ENCODE results near the gene LY6G5C.
A peak's percentile ranks its signal among the peaks of the same experiment; 100 is the strongest.

LY6G5C gene

DNA sequence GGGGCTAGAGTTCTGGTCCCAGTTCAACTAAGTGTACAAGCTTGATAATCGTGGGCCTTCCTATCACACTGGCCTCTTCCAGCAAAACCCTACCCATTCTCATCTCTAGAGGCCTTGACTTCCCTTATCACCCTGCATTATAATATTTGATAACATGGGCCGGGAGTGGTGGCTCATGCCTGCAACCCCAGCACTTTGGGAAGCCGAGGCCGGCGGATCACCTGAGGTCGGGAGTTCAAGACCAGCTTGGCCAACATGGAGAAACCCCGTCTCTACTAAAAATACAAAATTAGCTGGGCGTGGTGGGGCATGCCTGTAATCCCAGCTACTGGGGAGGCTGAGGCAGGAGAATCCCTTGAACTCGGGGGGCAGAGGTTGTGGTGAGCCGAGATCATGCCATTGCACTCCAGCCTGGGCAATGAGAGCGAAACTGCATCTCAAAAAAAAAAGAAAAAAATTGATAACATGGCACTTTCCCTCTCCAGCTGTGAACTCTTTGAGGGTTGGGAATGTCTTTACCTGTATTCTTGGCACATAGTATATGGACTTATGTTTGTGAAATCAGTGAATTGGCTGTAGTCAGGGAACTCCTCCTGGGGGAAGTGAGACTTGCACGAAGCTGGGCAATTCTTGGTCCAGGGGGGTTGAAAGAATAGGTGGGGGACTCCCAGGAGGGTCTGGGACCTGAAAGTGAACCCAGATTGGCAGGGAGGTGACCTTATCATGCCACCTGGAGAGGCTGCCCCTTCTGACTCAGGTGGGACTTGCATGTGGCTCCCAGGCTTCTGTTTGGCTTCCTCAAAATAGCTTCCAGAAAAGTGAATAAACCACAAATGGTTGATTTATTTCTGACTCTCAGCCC lies 19.4 kb downstream of the LY6G5C start:
- no peak for DNase-seq

DNA sequence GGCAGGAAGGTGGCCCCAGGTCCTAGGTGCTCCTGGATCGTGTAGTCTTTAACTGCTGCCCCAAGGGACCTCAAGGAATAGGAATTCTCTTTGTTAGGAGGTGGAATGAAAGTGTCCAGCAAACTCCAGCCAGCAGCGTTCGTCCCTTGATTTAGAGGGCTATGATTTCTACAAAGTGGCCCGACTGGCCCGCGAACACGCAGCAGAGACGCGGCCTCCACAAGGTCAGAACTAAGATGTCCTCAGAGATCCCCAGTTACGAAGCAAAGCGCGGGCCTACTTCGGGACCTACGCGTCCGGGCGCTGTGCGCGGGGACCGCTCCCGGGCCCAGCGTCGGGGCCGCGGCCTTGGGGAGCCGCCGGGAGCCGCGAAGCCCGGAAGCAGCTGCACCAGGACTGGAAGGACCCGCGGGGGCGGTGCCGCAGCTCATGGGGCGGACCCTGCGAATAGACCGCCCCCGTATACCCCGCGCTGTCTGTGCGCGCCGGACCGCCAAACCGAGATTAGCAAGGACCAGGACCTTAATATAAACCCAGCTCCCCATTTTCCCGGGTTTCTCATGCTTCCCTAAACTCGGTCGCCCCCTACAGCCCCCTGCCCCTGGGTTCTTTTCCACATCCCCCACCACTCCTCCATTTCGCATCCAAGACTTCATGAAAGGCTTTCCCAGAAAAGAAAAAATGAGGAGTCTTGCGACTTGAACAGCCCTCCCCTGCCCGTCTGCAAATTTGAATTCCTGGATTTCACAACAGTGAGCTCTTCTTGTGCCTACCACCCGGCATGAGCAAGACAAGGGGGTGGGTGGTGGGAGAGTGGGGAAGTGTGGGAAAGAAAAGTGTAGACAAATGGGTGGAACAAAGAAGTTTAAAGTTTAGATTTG lies 20.2 kb downstream of the LY6G5C start, which contains the start of gene C6orf47:
Gene C6orf47 (minus strand): TSS at position 398 of the 881 bp plus-strand sequence. CDS start 831 bp downstream, outside the sequence.
- peak; percentile 74 to 85 for DNase-seq

DNA sequence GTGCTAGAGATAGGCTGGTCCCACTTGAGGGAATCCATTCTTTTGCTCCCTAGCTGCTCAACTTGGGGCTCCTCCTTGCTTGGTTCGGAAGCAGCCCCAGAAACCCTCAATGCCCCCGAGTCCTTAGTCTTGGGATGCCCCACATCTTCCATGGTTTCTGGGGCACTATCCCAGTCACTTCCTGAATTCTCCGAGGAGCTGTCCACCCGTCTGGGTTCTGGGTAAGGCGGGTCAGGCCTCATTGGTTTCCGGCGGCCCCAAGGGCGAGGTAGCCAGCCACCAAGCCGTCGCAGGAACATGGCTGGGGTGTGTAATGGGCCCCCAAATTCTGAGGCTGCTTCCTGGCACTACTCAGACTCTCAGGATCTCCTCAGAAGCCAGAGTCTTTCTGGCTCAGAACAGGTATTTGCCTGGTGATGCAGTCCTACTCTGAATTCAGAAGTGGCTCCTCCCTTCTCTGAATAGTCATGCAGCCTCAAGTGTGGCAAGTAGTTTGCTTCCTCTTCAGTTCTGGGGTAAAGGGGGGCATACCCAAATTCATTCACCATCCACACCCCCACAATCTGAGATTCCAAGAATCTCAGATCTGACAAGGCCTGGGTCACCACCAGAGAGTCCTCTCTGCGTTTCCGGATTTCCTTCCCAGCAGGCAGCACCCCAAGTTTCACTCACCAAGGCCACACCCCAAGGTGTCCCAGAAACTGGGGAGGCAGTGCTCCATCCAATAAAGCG lies 21.1 kb downstream of the LY6G5C start:
- no peak for DNase-seq

DNA sequence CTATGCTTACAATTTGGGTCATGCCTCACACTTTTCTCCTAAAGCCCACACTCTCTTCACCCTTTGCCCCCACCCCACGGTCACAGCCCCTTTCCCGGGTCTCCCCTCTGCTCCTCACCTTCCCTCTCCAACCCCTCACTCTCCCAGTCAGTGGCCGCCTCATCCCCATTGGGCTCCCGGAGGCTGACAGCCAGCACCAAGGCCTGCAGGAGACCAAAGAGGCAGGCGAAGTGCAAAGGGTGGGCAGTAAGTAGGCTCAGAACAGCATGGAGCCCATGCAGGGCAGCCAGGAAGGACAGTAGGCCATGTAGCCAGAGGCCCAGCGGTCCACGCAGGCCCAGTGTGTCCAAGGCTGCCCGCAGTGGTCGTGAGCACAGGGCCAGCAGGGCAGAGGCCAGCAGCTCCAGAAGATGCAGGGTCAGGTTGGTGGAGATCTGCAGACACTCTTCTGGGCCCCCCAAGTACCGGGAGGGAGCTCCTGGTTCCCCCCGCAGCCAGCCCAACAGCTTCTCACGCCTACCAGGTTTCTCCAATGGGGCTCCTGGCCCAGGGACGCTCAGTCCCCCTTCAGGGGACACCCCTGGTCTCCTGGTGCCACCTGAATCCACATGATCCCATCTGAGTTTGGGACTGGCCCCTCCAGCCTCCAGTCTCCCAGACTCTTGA lies 21.8 kb downstream of the LY6G5C start:
- DNase-seq: no peak

DNA sequence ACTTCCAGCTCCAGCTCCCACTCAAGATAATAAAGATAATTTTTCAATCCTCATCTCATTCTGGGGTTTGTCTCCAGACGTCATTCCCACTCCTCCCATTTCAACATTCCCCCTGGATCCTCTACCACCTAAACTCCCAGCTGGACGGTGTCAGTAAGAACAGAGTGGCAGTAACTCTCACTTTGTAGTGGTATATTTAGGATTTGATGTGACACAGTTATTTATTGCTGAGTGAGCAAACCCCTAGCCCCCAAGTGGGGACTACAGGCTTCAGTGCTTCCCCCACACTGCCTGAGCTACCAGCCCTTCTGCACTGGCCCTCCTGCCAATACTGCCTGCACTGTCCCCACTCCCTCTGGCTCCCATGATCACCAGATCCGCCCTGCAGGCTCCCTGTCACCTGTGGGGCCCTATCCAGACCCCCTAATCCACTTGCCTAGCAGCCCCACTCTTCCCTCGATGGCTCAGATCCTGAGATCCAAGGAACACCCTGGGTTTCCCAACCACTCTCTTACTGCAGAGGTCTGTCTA lies 22.6 kb downstream of the LY6G5C start:
- DNase-seq: no peak

DNA sequence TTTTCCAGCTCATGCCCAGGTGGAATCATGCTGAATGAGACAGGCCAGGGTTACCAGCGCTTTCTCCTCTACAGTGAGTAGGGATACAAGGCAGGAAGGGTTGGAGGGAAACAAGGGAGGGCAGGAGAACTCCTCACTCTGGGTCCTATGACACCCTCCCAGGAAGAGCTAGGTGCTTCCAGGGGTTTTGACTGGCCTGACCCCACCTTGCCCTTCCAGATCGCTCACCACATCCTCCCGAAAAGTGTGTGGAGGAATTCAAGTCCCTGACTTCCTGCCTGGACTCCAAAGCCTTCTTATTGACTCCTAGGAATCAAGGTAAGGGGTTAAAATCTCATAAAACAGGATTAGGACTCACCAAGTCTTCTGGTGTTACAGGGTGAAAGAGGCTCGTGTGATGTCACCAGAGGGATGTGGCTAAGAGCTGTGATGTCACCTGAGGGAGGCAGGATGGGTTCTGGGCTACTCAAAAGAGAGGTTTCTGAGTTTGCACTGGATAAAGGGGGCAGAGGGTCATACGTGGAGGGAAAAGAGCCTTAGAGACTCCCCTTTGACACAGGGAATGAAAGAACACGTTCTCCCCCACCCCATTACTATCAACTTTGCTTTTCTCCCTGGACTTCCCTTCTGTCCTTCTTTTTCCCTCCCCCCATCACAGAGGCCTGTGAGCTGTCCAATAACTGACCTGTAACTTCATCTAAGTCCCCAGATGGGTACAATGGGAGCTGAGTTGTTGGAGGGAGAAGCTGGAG lies 23.3 kb downstream of the LY6G5C start:
- no peak for DNase-seq

DNA sequence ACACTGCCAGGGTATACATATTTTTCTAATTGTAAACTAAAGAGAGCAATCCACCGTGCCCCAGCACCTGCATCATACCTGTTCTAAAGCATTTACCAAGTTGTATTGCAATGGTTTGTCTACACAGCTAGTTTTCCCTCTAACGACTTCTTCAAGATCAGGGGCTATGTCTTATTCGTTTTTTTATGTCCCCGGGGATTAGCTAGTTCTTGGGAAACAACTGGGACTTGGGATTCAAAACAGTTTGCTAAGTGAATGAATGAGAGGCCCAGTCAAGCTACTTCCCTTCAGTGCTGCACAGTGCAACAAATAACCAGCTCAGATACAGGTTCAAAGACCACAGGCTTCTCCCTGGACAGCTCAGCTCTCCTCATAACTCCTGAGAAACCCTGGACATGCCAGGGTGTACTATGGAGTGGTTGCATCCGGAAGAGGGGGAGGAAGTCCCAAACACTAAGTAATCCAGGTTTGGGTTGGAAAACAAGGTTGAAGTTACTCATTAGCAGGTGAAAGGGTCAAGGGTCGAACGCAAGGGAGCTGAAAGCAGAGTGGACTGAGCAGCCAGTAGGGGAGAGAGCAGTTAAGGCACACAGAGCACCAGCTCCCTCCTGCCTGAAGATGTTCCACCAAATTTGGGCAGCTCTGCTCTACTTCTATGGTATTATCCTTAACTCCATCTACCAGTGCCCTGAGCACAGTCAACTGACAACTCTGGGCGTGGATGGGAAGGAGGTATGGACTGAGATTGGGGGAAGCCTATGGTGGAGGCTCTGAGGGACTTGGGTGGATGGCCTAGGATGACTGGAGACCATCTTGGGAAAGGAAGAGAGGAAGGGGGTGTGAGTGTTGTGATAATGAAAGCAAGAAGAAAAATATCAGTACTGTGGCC lies 25.3 kb downstream of the LY6G5C start, which contains the start of gene APOM:
Gene APOM (plus strand): TSS at position 546 of the 889 bp plus-strand sequence. CDS start 73 bp downstream, at position 619.
- DNase-seq: no peak

DNA sequence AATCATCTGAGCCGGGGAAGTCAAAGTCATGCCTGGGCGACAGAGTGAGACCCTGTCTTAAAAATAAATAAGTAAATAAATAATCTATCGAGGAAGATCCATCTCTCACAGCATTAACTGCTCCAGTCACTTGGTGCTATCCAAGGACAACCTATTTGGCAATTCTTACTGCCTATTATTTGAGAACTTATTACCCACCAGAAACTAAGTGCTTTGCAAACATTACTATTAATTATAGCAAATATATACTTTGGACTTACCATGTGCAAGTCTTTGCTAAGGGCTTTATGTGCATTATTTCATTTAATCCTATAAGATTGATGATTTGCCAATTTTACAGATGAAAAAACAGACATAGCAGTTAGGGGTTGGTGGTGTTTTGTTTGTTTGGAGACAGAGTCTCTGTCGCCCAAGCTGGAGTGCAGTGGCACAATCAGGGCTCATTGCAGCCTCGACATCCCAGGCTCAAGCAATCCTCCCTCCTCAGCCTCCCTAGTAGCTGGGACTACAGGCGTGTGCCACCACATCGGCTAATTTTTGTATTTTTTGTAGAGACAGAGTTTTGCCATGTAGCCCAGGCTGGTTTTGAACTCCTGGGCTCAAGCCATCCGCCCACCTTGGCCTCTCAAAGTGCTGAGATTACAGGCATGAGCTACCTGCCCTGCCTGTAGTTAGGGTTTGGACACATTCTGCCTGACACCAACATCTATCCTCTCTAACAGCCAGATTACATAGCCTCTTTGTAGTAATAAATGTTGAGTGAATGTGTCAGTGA lies 26.1 kb downstream of the LY6G5C start:
- no peak for DNase-seq

DNA sequence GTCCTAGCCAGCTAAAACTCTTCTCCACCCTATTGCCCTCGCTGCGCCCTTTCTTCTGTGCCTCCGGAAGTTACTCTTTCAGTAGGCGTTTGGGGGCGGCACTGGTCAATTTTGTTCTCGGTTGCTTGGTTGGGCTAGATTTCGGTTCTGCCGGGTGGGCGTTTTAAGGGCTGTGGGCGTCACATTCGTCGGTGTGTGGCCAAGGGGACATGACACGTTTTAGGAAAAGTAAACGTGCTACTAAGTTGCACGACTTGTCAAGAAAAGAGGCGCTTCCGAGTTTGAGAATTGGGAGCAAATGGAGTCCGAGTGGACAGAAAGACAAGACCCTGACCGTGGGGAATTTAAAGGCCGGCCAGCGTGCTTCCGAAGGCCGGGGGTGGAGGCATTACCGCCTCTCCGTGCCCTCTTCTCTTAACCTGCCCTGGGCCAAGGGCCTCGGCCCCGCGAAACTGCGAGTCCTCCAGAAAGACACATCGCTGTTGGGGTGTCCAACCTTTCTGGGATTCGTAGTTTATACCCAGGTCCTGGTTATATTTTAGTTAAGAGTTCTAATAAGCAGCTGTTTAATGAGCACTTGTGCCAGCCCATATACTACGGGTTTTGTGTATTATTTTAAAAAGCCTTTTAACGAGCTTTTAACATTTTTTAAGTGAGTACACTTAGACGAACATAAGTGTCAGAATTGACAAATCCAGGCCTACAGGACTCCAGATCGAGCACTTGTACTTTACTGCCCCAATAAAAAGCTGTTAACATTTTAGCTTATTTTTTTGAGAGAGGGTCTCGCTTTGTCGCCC lies 27.7 kb downstream of the LY6G5C start:
- peak in 1 of 2 experiments; percentile 97 for DNase-seq

DNA sequence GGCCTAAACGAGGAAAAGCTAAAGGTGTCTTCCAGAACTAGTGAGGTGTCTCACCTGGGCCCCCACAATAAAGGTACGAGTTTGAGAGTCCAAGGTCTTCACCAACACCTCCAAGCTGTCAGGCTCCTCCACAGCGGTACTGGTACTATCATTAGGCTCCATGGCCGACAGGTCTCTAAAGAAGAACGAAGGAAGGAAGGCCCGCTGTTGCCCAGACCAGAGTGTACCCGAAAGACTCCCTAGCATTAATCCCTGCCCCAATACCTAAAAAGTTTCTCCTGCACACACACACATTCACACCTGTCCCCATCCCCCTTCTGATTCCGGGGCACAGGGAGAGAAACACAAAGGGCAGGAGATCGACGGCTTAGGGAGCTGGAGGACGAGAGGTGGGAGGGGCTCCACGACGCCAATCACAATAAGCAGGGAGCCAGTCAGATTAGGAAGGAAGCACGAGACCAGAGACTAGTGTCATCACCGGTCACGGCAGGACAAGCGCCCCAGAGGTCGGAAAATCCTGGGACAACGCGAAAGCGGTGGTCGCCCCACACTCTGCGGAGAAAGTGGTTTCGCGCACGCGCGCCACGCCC lies 29.2 kb downstream of the LY6G5C start:
- DNase-seq: peak; percentile 64 to 71

DNA sequence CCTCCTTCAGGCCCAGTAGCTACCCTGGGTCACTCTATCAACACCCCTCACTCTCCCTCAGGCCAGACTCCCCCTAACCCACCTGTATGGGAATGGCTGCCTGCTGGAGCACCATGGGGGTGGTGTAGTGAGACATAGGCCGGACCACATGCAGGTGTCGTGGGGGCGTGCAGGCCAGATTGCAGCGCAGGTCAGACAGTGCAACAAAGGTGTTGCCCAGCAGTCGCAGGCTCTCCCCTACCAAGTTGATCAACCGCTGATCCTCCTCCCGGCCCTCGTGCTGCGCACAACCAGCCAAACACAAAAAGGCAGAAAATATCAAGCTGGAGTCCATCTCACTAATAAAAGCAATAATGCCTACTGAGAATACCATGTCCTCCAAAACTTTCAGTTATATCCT lies 35.5 kb downstream of the LY6G5C start:
- no peak for DNase-seq

DNA sequence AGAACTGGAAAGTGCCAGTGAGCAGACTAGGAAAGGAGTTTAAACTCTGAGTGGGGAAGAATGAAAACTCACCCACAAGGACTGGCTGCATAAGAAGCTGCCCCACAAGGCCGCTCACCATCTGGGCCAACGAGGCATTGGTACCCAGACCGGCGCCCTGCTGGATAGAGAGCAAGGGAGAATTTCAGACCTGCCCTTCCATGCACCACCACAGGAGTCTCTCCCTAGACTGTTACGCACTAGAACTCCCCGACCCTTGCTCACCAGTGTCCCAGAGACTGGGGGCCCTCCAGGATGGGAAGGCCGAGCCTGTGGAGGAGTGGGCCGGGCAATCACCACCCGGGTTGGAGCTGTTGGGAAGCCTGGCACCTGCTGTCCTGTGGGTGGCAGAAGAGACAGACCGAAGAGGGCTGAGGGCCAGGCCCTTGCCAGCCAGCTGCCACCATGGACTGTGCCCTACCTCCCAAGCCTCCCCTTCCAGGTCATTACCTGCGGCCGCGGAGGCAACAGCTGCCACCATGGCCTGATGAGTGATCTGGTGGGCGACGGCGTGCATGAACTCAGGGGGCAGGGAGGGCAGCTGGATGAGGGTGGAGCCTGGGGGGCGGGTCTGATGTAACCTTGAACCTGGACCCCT lies 36.9 kb downstream of the LY6G5C start:
- DNase-seq: no peak

DNA sequence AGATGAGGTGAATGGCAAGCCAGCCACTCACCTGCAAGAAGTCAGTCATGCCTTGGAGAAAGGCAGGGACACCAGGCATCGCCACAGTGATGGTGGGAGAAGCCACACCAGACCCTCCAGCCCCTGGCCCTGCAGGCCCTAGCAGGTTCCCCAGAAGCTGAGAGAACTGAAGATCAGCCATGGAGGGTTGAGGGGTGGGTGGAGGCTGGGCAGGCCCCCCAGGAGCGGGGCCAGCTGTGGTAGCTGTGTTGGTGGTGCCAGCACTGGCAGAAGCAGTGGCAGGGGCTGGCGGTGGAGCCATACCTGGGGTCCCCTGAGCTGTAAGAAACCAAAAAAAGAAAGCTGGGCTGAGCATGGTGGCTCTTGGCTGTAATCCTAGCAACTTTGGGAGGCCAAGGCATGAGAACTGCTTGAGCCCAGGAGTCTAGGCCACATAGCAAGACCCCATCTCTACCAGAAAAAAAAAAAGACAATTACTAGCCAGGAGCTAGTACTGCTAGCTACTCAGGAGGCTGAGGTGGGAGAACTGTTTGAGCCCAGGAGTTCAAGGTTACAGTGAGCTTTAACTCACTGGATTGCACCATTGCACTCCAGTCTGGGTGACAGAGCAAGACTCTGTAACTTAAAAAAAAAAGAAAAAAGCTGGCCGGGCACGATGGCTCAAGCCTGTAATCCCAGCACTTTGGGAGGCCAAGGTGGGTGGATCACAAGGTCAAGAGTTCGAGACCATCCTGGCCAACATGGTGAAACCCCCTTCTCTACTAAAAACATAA lies 37.9 kb downstream of the LY6G5C start:
- DNase-seq: no peak

DNA sequence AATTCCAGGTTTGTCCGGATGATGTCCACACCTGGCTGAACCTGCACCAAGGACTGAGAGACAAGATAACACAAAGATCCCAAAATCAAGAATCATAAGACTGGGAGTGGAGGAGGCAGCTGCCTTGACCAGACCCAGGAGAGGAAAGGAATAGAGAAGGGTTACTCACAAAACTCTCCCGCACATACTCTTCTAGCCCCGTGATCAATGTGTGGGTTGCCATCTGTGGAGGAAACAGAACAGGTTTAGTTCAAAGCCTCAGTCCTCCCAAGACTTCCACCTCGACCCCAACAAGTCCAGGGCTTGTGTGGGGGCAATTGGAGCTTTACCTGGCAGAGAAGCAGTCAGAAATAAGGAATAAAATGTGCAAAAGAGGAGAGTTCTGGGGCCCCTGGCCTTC lies 39.5 kb downstream of the LY6G5C start:
- no peak for DNase-seq

DNA sequence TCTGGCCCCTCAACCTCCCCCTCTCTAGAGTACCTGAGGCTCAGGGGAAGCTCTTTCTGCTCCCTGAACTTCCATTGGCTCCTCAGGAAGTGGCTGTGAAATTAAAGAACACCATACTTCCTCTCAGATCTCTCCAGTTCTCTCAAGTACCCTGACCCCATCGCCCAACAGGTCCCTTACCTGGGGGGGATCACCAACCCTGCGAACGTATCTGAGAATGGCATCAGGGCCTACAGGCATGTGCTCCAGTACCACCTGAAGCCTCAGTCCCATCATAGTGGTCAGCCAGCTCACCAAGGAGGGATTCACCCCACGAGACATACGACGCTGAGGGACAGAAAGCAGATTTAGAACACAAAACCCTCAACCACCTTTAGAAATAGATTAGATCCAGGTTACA lies 40.3 kb downstream of the LY6G5C start:
- DNase-seq: no peak

DNA sequence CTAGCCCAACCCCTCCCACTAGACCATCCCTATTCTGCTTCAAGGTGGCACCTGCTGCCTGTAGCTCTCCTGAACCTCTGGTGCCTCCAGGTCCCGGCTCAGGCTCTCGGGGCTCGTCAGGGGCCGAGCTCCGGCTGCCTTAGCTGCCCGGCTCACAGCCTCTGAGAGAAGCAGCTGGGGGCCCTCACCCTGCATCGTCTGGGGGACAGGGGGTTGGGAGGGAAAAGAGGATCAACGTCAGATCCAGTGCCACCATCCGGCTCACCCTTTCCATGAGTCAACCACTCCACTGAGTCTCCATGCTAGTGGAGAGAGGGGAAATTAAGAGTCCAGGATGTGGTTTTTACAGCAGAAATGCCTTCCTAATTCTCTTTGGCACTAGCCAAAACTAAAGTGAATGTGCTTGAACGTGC lies 41.4 kb downstream of the LY6G5C start:
- DNase-seq: no peak

DNA sequence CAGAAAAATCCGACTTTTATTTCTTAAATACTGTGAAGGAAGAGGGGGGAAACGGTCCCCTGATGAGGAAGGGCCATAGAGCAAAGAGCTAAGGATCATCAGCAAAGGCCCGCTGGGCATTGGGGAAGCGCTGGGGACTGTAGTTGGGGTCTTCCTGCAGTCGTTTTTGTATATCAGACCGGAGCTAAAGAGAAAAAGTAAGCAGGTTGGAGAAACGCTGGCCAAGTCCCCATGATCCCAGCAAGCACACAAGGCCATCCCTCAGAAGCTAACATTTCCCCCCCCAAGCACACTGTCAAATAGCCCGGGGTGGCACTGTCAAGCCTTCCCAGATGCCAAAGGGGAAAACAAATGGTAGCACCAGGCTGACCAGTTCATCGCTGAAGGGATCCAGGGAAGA lies 41.8 kb downstream of the LY6G5C start:
- DNase-seq: no peak

Data from NCI-H446 (cell line).